CD4-positive, alpha-beta T cell treated with Interferon alpha-2 for 1 hour (primary cell): Measurements from ENCODE around the gene MYH11.
"Not testable (repeated sequence)": the region's sequence is repeated elsewhere in the genome, so short reads cannot be mapped to it uniquely, and the experiment has no call there.

Experiments used
- DNase-seq, 2 donors: peaks; one replicate each; pipeline ENCODE4 v3.0.0-alpha.2; 2020 to 2022

MYH11 gene

DNA sequence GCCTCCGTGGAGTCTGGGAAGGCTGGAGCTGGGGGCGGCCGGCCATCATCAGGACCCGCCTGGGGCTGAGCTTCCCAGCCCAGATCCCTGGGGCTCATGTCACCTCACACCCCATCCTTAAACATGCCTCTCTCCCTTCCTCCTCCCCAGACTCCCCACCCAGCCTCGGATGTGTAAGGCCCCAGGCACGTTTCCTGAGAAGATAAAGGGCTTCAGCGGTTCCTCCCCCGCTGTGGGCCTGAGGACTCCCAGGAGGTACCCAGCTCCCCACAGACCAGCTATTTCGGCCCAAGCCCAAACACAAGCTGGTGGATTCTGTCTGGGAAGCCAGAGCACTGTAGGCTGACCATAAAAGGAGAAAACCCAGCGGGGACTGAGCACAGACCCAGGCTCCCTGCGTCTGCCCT, 49.2 kb downstream of the MYH11 start:
- no peak for DNase-seq

DNA sequence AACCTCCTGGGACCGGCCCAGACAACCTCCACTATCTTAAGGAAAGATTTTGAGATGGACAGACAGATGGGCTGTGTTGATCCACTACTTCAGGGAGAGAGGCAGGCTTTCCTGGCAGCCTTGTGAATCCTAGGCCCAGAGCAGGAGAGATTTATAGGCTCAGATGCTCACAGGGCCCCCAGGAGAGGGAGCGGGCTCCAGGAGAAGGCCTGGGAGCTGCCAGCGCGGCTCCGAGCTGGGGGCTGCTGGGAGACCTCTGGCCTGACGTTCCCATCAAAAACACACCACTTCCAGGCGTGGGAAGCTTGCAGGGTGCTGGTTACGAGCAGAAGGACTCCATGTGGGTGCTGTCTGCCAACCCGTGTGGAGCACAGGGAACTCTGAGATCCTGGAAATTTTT, 53.2 kb downstream of the MYH11 start:
- no peak for DNase-seq

DNA sequence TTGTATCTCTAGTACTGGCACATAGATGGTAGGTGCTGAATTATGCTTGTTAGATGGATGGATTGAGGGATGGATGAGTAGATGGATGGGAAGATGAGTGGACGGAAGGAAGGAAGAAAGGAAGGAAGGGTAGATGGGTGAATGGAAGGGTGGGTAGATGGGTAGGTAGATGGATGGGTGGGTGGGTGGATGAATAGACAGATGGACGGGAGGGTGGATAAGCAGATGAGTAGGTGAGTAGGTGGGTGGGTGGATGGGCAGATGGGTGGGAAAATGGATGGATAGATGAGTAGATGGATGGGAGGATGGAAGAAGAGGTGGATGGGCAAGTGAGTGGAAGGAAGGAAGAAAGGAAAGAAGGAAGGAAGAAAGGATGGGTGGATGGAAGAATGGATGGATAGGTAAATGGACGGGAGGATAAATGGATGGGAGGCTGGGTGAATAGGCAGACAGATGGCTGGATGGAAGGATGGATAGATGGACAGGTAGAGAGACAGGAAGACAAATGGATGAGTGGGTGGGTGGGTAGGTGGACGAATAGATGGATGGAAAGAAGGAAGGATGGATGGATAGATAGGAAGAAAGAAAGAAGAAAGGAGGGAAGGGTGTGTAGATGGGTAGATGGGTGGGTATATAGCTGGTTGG, 56.9 kb downstream of the MYH11 start:
- no peak for DNase-seq

DNA sequence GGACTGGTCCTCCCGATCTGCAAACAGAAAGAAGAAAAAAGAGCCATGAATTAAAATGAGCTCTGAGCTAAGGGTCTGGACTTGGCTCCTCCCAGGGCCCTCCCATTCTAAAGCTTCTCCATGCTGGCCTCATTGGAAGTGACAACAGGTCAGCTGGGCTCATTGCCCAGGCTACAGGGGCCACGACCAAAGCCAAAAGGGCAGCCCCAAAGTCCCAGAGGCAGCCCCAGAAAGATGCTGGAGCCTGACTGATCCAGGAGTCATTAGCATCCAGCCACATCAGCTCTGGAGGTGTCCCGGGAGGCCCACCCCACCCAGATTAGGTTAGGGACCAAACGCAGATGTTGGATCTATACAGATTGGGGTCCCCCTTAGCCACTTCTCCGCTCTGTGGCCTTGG, 58.2 kb downstream of the MYH11 start:
- DNase-seq: no peak

DNA sequence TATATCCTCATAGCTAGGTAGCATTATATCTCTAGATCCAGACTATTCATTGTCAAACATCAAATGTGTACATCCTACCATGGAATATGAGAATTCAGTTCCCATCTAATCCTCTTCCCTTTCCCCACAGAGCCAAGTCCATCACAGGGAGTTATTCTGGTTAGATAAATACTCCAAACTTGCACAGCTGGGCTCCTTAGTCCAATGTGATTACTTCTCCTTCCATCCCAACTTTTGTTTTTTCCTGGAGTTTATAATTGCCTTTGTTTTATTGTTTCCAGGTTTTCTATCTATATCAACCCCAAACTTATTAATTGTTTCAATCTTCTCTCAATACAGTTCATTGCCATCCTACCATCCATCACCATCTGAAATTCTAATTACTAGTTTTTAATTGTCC, 59.9 kb downstream of the MYH11 start:
- DNase-seq: no peak

DNA sequence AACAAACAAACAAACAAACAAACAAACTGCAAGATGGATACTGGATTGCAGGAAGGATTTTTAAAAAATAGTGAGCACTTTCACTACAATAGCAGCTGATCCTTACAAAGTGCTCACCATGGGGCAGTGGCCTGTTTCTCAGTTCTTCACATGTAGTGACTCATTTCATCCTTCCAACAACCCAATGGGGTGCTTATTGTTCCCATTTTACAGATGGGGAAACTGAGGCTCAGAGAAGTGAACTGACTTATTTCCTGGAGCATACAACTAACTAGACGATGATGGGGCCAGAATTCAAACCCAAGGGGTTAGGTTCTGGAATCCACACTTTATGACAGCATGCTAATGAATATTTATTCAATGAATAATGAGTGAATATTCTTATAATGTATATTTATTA, 61.2 kb downstream of the MYH11 start:
- DNase-seq: no peak

DNA sequence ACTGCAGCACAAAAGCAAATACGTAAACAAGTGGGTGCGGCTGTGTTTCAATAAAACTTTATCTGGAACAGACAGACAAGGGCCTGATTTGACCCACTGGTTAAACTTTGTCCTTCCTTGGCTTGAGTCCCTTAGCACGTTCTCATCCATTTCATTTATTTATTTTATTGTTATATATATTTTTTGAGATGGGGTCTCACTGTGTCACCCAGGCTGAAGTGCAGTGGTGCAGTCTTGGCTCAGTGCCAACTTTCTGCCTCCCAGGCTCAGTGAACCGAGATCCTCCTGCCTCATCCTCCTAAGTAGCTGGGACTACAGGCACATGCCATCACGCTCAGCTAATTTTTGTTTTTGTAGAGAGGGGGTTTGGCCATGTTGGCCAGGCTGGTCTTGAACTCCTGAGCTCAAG, 64.3 kb downstream of the MYH11 start:
- DNase-seq: no peak

DNA sequence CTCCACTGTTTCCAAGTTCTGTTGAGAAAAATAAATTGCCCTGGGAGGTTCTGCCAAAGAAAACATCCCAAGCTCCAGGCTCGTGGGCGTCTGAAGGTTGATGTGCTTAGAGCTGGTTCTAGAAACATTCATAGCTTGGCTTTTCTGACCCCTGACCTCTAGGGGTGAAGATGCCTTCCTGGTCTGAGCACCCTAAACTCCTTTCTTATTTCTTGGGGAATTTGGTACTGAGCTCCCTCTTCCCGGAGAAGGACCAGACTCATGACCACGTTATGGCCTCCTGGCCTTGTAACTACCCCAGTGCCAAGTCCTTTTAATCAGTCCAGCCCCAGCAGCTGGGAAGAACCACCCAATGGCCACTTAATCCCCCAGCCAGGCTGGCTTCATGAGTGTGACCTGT, 66.4 kb downstream of the MYH11 start:
- no peak for DNase-seq

DNA sequence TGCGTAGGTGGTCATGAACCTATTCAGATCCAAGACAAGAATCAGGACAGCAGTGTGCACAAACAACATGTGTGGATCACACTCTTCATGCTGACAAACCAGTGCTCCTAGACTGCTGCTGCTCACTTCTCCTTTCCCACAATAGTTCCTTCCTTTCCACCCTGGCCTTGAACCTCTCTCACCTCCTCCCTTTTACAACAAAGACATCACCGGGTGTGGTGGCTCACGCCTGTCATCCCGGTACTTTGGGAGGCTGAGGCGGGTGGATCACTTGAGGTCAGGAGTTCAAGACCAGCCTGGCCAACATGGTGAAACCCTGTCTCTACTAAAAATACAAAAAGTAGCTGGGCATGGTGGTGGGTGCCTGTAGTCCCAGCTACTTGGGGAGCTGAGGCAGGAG, 67.0 kb downstream of the MYH11 start:
- not testable (repeated sequence) for DNase-seq

DNA sequence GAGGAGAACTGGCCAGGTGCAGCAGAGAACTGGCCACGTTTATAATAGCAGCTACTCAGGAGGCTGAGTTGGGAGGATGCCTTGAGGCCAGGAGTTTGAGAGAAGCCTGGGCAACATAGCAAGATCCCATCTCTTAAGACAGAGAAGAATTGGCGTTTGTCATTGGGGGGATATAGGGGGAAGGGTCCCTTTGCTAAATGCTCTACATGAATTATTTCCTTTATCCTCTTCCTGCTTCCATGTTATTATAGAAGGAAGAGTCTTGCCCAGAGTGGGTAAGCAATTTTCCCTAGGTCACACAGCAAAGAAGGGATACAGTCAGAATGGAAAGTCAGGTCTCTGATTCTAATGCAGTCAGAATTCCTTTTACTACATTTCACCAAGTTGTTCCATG, 68.0 kb downstream of the MYH11 start:
- DNase-seq: no peak

DNA sequence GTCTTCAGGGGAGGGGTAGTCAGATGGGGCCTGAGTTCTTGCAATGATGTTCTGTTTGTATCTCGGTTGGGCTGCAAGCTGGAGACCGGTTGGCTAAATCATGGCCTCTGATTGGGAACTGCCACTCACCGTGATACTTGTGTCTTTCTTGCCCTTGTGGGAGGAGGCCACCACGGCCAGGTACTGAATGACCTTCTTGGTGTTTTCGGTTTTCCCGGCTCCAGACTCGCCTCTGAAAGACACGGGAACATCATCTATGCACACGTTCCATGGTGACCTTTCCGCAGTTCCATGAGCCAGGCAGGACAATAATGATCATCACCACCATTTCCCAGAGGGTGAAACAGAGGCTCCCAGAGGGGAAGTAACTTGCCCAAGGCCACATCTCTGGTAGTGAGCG, 70.3 kb downstream of the MYH11 start:
- DNase-seq: no peak

DNA sequence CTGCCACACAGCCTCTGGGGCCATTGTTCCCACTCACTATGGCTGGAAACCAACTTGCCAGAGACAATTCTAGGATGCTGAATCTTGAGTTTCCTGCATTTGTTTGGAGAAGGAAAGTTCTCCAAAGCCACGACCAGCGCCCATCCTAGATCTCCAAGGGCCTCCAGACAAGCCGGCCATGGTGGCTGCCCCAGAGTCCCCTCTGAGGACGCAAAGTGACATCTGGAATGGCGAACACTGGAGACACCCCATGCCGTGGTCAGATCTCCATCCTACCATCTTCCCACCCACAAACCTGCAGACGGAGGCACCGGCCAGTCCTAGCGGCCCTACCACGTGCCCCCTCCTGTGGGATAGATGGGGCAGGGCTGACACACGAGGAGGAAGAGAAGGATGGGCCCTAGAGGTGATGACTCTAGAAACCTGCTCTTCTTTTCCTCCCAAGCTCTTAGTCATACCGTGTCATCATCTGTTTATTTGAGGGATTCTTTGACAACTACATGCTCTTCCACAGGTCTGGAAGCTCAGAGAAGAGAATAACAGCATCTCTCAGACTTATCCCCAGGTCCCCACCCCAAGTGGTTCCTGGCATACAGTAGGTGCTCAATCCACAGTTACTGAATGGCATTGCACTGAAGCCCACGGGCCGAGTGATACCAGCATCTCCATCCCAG, 71.3 kb downstream of the MYH11 start:
- DNase-seq: no peak

DNA sequence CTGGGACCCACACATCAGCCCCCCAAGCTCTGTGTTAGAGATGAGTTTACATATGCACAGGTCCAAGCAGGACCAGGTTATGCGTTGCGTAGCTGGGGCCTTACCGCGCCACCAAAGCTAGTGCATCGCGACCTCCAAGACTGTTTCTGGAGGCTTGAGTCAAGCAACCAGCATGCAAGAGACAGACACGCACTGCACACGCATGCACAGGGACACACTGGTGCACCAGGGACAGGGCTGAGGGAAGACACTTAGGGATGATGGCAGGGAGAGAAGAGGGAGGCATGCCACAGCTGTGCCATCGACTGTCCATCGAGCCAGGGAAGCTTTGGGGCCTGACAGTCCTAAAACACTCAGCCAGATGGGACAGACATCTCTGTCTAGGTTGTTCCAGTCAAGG, 72.8 kb downstream of the MYH11 start:
- no peak for DNase-seq

DNA sequence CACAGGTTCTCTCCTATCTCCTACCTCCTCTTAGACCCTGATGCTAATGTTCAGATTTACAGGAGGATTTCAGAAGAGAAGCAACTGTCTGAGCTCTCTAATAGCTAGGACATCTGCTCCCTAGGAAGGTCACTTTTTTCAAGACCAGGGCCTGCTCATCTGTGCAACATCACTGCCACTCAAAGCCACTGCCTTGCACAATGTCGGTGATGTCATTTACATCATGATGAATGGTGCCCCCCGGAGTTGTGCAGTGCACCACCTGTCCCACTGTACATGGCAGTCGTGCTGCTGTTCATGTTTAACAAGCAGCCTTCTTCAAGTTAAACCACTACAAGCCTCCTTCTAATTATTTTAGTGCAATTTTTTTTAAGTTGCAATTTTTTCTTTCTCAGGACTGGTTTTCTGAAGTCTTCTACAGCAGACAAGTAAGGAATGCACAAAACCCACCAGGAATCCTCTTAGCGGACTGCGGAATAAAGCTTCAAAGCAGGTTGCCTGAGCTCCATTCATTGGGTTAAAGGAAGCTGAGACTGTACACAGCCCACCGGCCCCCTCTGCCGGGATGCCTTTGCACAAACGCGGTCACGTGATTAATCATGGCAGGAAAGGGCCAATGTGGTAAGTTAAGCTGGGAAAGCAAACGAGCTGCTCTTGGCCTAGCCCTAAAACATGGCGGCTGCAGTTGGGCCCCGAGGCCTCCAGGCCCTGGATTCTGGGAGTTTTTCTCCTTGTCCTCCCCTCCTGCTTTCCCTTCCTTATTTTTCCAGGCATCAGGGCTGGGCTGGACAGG, 74.1 kb downstream of the MYH11 start:
- DNase-seq: no peak

DNA sequence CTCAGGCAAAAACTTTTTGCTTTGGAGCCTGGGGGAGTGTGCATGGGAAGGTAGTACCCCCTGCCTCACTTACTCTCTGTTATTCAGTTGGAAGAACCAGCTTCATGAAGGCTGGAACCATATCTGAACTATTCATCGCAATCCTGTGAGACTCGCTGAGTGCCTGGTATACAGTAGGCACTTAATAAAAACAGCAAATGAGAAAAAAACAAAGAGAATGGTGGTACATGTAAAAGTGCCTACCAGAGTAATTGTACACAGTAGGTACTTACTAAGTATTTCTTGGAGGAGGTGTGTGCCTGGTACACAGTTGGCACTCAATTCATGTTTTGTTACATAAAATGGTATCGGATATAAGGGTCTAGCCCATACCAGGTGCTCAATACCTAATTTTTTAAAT, 75.2 kb downstream of the MYH11 start:
- DNase-seq: no peak

DNA sequence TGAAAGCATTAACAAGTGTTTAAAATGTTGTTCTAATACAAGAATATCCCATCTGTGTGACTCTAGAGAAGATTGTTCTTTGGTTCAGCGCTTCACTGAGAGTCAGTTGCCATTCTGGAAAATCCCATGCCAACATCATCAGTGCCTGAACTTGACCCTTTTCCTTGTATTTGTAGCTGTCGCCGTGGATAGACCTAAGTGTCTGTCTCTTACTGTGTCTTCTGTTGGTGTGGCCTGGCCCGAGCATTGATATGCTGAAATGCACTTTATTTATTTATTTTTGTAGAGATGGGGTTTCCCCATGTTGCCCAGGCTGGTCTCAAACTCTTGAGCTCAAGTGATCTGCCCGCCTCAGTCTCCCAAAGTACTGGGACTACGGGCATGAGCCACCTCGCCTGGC, 76.0 kb downstream of the MYH11 start:
- no peak for DNase-seq

DNA sequence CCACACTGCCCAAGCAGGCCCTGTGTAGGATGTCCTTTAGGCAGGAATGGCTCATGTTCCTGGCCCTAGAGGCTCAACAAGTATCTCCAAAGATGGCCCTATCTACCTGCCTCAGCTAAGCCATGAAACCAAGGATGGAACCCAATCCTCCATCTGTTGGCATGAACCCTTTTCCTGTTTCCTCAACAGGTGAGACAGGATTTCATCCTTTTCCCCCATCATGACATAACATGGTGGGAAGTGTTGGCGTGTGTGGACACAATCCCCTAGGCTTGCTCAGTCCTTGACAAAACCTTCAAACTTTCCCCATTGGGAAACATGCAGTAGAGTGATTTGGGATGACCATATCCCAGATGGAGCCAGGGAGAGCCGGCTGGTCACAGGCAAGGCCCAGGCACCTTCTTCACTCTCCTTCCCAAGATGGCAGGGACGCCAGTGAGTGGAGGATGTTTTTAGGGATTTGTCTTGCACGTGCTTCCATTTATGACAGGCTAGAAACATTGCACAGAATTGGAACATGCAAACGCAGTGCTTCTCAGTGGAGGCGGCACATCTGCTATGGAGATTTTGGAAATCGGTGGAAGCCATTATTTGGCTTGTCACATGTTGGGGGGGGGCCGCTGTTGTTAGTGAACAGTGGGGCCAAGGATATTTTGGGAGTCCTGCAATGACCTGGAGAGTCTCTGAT, 77.0 kb downstream of the MYH11 start:
- DNase-seq: no peak

DNA sequence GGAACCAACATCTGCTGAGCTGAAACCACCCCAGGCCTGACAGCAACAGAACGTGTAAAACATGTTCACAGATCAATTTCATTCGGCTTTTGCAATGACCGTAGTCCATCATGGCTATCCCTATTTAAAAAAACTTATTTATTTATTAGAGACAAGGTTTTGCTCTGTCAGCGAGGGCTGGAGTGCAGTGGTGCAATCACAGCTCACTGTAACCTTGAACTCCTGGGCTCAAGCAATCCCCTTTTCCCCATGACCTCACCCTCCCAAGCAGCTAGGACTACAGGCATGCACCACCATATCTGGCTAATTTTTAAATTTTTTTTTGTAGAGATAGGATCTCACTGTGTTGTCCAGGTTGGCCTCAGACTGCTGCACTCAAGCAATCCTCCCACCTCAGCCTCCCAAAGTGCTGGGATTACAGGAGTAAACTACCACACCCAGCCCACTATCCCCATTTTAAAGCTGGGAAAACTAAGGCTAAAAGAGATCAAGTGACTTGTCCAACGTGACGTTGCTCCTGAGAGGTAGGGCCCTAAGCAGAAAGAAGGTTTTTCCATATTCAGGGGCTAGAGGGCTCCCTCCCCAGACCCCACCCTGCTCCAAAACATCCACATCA, 77.7 kb downstream of the MYH11 start:
- DNase-seq: no peak

DNA sequence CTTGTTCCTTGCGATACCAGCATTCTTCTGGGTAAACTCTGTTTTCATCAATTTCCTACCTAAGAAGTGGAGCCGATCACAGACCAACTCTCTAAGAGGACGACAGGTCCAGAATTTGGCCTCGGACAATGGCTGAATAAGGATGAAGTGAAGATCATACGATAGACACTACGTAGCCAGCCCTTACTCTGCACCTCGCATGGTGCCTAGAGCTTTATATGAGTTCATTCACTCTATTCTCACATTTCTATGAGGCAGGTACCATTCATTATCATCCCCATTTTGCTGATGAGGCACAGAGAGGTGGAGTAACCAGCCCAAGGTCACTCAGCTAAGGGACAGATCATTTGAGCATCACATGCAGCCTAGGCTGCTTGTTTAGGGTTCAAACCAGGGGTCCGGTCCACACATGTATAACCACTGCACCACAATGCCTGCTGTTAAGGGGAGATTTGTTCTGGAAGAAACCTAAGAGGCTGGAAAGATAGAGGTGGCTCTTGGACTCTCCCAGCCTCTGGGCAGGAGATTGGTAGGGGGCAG, 78.6 kb downstream of the MYH11 start:
- no peak for DNase-seq

DNA sequence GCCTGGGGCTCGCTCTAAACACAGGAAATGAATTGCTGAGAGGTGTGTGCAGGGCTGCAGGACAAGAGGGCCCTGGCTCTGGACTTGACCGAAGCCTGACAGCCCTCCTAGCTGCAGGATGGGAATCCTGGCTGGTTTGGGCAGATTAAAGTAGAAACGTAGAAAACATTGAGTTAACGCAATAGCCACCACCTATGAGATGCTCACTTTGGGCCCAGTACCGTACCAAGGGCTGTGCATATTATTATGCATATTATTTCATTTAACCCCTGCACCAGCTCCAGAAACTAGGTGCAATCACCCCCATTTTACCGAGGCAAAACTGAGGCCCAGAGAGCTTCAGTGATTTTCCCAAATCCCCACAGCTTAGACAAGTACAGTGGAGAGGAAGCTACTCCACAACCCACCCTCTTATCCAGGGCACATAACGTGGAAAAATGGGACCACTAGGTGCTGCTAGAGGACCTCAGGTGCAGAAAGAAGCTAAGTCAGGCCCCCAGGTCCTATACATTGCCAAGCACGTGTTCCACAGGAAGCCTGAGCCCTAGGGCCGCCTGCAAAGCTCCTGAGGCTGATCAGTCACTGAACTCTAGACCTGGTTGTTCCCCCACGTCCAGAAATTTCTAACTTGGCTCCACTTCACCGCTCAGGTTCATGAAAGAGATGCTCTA, 79.2 kb downstream of the MYH11 start:
- DNase-seq: no peak

DNA sequence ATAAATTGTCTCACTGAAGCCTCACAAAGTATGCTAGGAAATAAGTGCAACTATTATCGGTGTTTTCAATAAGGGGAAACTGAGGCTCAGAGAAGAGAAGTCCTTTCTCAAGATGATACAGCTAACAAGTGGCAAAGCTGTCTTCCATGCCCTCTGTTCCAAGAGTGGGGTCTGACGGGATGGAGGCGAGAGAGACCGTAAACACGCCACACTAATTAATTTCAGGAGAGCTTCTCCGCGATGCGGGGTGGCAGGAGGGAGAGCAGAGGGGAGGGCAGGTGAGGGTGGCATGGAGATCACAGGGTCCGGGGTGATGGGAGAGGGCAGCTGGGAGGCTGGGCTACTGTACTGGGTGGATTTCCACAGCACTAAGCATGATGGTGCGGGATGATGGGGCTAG, 80.3 kb downstream of the MYH11 start:
- DNase-seq: no peak

DNA sequence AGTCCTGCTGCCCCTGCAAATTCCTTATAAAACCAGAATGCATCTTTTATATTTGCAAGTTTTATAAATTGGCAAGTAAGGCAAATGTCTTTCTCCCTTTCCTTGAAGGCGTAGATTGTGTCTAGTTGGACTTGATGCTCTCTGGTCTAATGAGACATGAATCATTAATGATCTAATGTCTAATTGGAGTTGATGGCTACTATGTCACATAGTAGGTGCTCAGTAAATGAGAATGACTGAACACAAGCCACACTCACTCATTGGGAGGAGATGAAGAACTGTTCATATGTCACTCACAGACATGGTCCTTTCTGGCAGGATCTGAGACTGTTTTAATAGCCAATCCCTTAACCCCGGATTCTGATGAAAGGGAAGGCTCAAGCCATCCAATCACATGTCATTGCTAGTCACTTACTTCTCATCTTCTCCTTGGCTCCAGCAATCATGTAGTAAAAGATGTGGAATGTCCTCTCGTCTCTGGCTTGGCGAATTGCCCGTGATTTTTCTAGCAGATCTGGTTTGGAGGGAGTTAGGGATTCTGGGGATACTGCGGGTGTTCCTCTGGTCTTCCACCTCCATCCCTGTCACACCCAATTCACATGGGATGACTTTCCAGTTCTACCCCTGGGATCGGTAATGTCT, 81.0 kb downstream of the MYH11 start:
- DNase-seq: no peak
